Endodermal cell (in vitro differentiated cells): Measurements from ENCODE around the gene TUBA8. TPM values are rescaled to one million over a fixed set of nuclear protein-coding genes. Genes with fewer than 3 reads are reported as not detected.

ENCODE experiments used
- DNase-seq: peaks from one replicate; pipeline ENCODE4 v3.0.0-alpha.2; 2017
- H3K27ac ChIP-seq: 2 replicates; pipeline ENCODE4 v1.5.1; 2013; ENCODE audit warnings: mild to moderate bottlenecking, low read depth, low read length, moderate library complexity
- H3K27me3 ChIP-seq: 2 replicates; pipeline ENCODE4 v1.6.1; 2013; ENCODE audit warnings: mild to moderate bottlenecking, low read length, moderate library complexity; ENCODE audit not compliant: insufficient read depth, control insufficient read depth, poor library complexity, severe bottlenecking
- H3K36me3 ChIP-seq: 2 replicates; pipeline ENCODE4 v1.7.0; 2013; ENCODE audit warnings: mild to moderate bottlenecking, low read length, moderate library complexity; ENCODE audit not compliant: control insufficient read depth, insufficient read depth
- H3K4me1 ChIP-seq: one replicate; pipeline ENCODE4 v1.7.0; 2013; ENCODE audit warnings: low read length; ENCODE audit not compliant: control insufficient read depth, insufficient read depth
- H3K4me3 ChIP-seq: 2 replicates; pipeline ENCODE4 v1.5.1; 2013; ENCODE audit warnings: mild to moderate bottlenecking, low read length, moderate library complexity
- H3K9ac ChIP-seq: 2 replicates; pipeline ENCODE4 v1.6.1; 2013; ENCODE audit warnings: mild to moderate bottlenecking, low read length, moderate library complexity; ENCODE audit not compliant: poor library complexity, severe bottlenecking; ENCODE audit errors: extremely low read depth
- H3K9me3 ChIP-seq: 2 replicates; pipeline ENCODE4 v1.6.1; 2013; ENCODE audit warnings: mild to moderate bottlenecking, low read length, moderate library complexity; ENCODE audit not compliant: control insufficient read depth
- H3K27ac Mint-ChIP-seq: 2 replicates; pipeline ENCODE4 v1.8.0; 2020; ENCODE audit warnings: mixed read lengths
- H3K27me3 Mint-ChIP-seq: 2 replicates; pipeline ENCODE4 v1.8.0; 2021; ENCODE audit warnings: mild to moderate bottlenecking, mixed read lengths; ENCODE audit not compliant: insufficient read depth
- H3K36me3 Mint-ChIP-seq: 2 replicates; pipeline ENCODE4 v1.8.0; 2020; ENCODE audit warnings: low read depth, mixed read lengths
- H3K4me1 Mint-ChIP-seq: 2 replicates; pipeline ENCODE4 v1.8.0; 2020; ENCODE audit warnings: mixed read lengths
- H3K4me3 Mint-ChIP-seq: 2 replicates; pipeline ENCODE4 v1.8.0; 2020; ENCODE audit warnings: mild to moderate bottlenecking, moderate library complexity, mixed read lengths
- H3K9me3 Mint-ChIP-seq: 2 replicates; pipeline ENCODE4 v1.8.0; 2020; ENCODE audit warnings: mild to moderate bottlenecking, mixed read lengths
- CTCF ChIP-seq: fragments of 200-600 bp; sonication (generic); conservative IDR thresholded peaks from 2 replicates; pipeline ENCODE4 v1.5.0; 2021; ENCODE audit warnings: antibody characterized with exemption, mild to moderate bottlenecking
- WGBS, 2 experiments: methylation state at CpG; one replicate each; pipeline versions ENCODE4 v1.1.5 to v1.1.7; 2013; ENCODE audit warnings: missing lambda C conversion rate in 2 of 2, mixed read lengths in 1 of 2; ENCODE audit not compliant: insufficient coverage in 1 of 2, insufficient read length in 1 of 2; 5-methylcytosine and 5-hydroxymethylcytosine counted together
- total RNA-seq, 2 donors: library from RNA; stranded (reverse); fragmentation: NEBNext Ultra II Directional in 1 of 2; extraction: Animal tissue kit (Norgen Biotek cat#: 25700) in 1 of 2; gene quantifications; 2 replicates in 1 of 2; 3 replicates in 1 of 2; pipeline ENCODE4 v1.2.1, GENCODE V29; 2021

Gene TUBA8
- total RNA-seq, 2 donors from 2014 or later, result 0.58 to 0.66 TPM

GRCh38 chr22:18145676-18146388, 35.2 kb downstream of the TUBA8 start:
- Mint-ChIP-seq H3K27me3 (peaks cover 25% of the 10 kb centered on the region), H3K27ac (no peak overlapping the region), H3K4me1 (no peaks in the 10 kb centered on the region), H3K36me3 (no peaks in the 10 kb centered on the region), H3K4me3 (no peak overlapping the region), H3K9me3 (peaks cover 9% of the 10 kb centered on the region)
- WGBS, 2 experiments, result 92 to 93% methylated on average over 17 to 21 of the region's 23 CpGs
- no peak overlapping the region for H3K4me3 ChIP-seq
- H3K27ac ChIP-seq, result no peak overlapping the region
- no peaks in the 10 kb centered on the region for H3K4me1 ChIP-seq
- peaks cover 22% of the 10 kb centered on the region for H3K27me3 ChIP-seq
- TF ChIP-seq CTCF, result no peak
- H3K36me3 ChIP-seq, result no peaks in the 10 kb centered on the region
- no peaks in the 10 kb centered on the region for H3K9me3 ChIP-seq
- DNase-seq, result no peak
- H3K9ac ChIP-seq, result no peak overlapping the region

DNA sequence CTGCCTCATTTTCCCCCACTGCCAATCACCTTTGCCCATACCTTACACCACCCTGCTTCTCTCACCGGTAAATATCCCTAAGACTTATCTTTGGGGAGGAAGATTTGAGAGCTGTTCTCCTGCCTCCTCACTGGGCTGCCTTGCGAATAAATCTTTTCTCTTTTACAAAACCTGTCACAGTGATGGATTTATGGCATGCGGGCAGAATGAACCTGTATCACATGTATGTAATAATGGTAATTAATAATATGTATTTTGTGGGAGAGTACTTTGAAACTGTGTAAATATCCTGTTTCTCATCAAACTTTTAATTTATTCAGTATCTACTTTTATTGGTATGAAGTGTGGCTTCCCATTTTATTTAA, 35.8 kb downstream of the TUBA8 start:
- Histone ChIP-seq H3K9ac (no peak overlapping the region), H3K27me3 (peaks cover 25% of the 10 kb centered on the region), H3K9me3 (no peaks in the 10 kb centered on the region), H3K4me3 (no peak overlapping the region), H3K36me3 (no peaks in the 10 kb centered on the region), H3K27ac (no peak overlapping the region), H3K4me1 (no peaks in the 10 kb centered on the region)
- Mint-ChIP-seq H3K4me1 (no peaks in the 10 kb centered on the region), H3K36me3 (no peaks in the 10 kb centered on the region), H3K9me3 (peaks cover 6% of the 10 kb centered on the region), H3K27ac (no peak overlapping the region), H3K27me3 (peaks cover 30% of the 10 kb centered on the region), H3K4me3 (no peak overlapping the region)
- DNase-seq, result no peak
- WGBS, 2 experiments, result 82 to 94% methylated on average over 2 to 3 of the region's 3 CpGs
- TF ChIP-seq CTCF, result no peak

DNA sequence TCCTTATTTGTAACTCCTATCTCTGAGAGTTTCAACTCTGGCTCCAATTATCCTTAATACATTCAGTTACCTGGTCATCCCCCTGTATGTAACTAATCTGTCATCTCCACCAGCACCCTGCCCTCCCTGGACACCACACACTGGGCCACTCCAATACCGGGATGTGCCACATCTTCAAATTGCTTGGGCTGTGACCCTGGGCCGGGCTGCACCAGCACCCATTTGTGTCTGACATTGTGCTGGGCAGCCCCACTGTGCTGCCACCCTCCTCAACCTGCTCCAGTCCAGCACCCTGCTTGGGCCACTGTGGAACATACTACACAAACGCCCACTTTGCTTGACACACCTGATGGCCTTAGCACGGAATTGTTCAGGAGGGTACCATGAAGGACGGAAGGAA, 37.2 kb downstream of the TUBA8 start:
- no peak for DNase-seq
- 88 to 93% methylated on average over 4 to 5 of the region's 5 CpGs for WGBS, 2 experiments
- H3K9me3 ChIP-seq, result no peaks in the 10 kb centered on the region
- Mint-ChIP-seq H3K4me1 (no peaks in the 10 kb centered on the region), H3K9me3 (no peaks in the 10 kb centered on the region), H3K36me3 (no peaks in the 10 kb centered on the region), H3K27me3 (peaks cover 33% of the 10 kb centered on the region), H3K27ac (no peak overlapping the region), H3K4me3 (no peak overlapping the region)
- no peaks in the 10 kb centered on the region for H3K36me3 ChIP-seq
- H3K9ac ChIP-seq, result no peak overlapping the region
- no peak for TF ChIP-seq CTCF
- H3K27ac ChIP-seq, result no peak overlapping the region
- H3K27me3 ChIP-seq, result peaks cover 26% of the 10 kb centered on the region
- H3K4me3 ChIP-seq, result no peak overlapping the region
- H3K4me1 ChIP-seq, result no peaks in the 10 kb centered on the region
